NCI-H748 (cell line): ENCODE results near the gene APOBEC3B.
"Not testable (repeated sequence)": the region's sequence is repeated elsewhere in the genome, so short reads cannot be mapped to it uniquely, and the experiment has no call there.

Experiments
- DNase-seq: peaks from one replicate; lab custom pipeline; 2025; ENCODE audit not compliant: unreplicated experiment; lab: John Stamatoyannopoulos, UW

The APOBEC3B gene

DNA sequence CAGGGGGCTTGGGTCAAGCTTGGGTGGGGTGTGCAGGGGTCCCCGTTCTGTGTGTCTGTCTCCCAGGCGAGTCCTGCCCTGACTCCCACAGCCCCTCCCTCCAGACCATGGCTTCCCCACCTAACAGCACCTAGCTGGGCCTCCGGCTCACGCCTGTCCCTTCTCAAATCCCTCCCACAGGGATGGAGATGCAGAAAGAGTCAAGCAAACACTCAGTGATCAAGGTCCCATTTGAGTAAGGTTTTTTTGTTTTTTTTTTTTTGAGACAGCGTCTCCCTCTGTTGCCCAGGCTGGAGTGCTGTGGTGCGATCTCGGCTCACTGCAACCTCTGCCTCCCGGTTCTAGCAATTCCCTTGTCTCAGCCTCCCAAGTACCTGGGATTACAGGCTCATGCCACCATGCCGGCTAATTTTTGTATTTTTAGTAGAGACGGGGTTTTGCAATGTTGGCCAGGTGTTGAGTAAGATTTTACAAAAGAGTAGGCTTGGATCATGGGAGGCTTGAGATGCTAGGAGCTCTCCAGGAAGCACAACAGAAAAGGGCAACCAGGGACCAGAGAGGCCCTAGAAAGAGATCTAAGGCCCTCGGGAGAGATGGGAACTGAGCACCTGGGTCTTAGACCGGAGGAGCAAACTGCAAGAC lies 44.5 kb downstream of the APOBEC3B start:
- DNase-seq = no peak

DNA sequence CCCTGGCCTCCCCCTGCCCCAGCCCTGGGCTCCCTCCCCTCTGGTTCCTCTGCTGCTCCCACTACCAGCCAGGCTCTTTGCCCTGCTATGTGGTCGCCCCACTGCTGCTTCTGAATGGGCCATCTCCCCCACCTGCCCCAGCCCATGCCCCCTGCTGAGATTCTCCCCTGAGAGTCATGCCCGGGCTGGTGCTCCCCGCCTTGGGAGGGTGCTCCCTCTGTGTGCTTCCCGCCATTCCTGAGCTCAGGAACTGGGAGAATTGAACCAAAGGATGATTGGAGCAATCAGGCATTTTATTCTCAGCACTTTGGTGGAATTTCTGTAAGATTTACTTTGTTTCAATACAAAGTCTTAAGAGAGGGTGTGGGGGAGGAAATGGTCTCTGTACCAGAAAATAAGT lies 45.6 kb downstream of the APOBEC3B start:
- DNase-seq = no peak

DNA sequence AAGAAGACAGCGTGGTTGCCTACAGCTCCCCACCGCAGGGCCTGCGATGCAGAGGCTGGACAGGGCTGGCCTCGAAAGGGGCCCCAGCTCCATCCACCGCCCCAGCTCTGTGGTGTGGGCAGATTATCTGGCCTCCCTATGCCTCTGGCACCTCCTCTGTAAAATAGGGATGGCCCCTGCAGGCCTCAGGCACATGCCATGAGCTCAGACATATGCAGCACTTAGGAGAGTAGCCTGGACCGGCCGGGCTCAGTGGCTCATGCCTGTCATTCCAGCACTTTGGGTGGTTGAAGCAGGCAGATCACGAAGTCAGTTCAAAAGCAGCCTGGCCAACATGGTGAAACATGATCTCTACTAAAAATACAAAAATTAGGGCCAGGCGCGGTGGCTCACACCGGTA lies 46.1 kb downstream of the APOBEC3B start:
- DNase-seq = no peak

DNA sequence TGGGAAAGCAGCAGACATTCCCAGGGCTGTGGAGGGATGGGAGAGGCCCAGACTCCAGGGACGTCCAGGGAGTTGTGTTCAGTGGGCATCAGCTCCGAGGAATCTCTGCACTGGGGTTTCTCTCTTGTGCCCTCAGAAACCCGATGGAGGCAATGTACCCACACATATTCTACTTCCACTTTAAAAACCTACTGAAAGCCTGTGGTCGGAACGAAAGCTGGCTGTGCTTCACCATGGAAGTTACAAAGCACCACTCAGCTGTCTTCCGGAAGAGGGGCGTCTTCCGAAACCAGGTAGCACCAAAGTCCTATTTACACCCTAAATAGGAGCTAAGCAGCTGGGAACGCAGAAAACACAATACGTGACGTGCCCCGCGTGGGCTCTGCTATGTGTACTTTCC lies 47.1 kb downstream of the APOBEC3B start:
- DNase-seq = no peak

DNA sequence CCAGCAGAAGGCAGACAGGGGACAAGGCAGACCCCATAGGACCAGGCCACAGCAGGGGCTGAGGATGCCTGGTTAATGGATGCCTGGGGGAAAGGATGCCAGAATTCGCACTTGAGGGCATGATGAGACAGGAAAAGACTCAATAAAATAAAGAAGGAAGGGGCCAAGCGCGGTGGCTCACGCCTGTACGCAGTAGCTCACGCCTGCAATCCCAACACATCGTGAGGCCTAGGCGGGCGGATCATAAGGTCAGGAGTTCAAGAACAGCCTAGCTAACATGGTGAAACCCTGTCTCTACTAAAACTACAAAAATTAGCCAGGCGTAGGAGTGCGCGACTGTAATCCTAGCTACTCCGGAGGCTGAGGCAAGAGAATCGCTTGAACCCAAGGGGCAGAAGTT lies 48.6 kb downstream of the APOBEC3B start:
- no peak for DNase-seq

DNA sequence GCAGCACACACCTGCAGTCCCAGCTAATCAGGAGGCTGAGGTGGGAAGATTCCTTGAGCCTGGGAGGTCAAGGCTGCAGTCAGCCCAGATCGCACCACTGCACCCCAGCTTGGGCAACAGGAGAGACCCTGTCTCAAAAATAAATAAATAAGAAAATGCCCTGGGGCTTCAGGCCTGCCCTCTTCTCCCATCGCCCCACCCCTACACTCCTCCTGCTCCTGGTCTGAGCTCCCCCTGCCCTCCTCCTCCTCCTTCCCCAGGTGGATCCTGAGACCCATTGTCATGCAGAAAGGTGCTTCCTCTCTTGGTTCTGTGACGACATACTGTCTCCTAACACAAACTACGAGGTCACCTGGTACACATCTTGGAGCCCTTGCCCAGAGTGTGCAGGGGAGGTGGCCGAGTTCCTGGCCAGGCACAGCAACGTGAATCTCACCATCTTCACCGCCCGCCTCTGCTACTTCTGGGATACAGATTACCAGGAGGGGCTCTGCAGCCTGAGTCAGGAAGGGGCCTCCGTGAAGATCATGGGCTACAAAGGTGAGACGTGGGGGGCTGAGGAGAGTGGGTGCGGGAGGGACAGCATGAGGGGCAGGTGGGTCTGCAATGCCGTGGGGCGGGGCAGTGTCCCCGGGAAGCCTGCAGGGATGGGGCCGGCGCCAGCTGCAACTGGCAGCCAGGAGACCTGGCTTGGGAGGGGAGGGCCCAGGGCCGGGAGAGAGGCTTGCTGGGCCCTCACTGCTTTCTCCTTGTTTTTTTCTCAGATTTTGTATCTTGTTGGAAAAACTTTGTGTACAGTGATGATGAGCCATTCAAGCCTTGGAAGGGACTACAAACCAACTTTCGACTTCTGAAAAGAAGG lies 49.5 kb downstream of the APOBEC3B start:
- not testable (repeated sequence) for DNase-seq

DNA sequence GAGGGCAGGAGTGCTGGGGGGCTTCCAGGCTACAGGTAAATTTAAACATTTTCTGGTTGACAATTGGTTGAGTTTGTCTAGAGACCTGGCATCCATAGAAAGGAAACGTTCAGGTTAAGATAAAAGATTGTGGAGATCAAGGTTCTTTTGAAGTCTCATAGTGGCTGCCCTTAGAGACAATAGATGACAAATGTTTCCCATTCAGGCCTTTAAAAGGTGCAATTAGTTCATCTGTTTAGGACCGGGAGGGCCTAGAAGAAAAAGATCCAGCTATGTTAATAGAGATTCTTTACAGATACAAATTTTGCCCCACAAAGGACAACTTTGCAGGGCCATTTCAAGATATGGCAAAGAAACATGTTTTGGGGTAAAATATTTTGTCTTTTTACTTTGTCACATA lies 54.9 kb downstream of the APOBEC3B start:
- DNase-seq = not testable (repeated sequence)

DNA sequence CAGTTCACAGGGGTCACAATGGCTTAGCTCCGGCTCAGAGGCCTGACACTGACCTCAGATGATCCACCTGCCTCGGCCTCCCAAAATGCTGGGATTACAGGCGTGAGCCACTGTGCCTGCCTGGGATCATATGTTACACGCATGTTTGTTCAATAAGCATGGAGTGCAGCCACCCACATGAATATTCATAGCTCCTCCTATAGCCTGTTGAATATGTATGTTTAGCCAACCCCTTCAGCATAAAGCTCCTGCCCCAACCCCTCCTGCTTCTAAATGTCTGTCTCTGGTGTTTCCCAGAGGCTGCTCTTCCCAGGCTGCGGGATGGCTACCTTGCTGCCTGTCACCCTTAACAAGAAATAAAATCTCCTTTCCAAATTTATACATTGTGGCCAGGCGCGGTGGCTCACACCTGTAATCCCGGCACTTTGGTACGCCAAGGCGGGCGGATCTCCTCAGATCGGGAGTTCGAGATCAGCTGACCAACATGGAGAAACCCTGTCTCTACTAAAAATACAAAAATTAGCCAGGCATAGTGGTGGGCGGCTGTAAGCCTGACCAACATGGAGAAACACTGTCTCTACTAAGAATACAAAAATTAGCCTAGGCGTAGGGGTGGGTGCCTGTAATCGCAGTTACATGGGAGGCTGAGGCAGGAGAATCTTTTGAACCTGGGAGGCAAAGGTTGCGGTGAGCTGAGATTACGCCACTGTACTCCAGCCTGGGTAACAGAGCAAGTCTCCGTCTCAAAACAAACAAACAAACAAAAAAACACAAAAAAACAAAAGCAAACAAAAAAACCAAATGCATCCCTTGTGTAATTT lies 57.4 kb downstream of the APOBEC3B start:
- no peak for DNase-seq

DNA sequence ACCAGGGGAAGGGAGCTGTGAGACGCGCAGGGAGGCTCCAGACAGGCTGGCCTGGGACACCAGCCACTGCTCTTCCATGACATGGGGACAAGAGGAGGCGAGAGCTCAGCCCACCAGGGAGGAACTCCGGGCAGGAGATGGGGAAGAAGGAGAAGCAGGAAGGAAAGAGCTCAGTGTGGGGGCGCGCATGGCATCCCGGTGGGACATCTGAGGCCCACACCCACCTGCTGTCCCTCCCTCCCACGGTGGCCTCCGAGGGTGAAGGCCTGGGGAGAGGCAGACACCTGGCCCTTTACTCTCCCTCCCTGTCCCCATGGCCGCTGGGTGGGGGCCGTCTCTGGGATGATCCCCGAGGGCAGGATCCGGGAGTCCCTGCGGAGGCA lies 58.0 kb downstream of the APOBEC3B start:
- not testable (repeated sequence) for DNase-seq

DNA sequence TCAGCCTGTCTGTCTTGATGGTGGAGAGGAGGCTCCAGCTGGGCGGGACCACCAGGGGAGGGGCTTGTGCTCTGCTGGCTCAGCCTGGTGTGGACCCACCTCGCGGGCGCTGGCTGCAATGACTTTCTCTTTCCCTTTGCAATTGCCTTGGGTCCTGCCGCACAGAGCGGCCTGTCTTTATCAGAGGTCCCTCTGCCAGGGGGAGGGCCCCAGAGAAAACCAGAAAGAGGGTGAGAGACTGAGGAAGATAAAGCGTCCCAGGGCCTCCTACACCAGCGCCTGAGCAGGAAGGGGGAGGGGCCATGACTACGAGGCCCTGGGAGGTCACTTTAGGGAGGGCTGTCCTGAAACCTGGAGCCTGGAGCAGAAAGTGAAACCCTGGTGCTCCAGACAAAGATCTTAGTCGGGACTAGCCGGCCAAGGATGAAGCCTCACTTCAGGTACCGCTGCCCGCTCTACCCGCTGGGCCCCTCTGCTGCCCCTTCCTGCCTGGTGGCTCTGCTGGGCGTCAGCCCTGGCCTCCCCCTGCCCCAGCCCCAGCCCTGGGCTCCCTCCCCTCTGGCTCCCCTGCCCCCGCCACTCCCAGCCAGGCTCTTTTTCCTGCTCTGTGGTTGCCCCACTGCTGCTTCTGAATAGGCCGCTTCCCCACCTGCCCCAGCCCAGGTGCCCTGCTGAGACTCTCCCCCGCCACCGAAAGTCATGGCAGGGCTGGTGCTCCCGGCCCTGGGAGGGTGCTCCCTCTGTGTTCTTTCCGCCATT lies 58.6 kb downstream of the APOBEC3B start, which contains the start of gene APOBEC3F:
Gene APOBEC3F, plus strand, starts transcription at position 327 of the 759 bp plus-strand sequence. Its CDS starts 97 bp downstream, at position 424.
- DNase-seq = not testable (repeated sequence)

DNA sequence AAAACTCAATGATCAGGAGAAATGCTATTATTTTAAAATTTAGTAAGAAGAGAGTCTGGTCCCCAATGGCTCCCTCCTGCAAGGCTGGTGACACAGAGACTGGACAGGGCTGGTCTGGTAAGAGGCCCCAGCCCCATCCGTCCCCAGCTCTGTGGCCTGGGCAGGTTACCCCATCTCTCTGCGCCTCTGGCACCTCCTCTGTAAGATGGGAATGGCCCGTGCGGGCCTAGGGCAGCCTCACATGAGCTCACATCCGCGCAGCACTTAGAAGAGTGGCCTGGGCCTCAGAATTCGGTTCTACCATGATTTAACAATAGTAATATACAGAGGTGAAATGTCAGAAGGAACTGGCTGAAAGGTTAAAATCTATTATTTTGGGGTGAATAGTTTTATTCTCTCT lies 59.8 kb downstream of the APOBEC3B start:
- no peak for DNase-seq
